HG02798 (cell line): ENCODE data around the gene BBIP1.
"Not testable (repeated sequence)": the region's sequence is repeated elsewhere in the genome, so short reads cannot be mapped to it uniquely, and the experiment has no call there.

ENCODE experiments used
- ATAC-seq: cut with Tn5 transposase; IDR thresholded peaks from one replicate; pipeline ENCODE4 v1.9.1; 2021; ENCODE audit warnings: mild to moderate bottlenecking; ENCODE audit not compliant: unreplicated experiment, poor library complexity

BBIP1 gene

GRCh38 chr10:110927461-110927860 lies 8.5 kb upstream of the BBIP1 start:
- ATAC-seq: no peak

DNA sequence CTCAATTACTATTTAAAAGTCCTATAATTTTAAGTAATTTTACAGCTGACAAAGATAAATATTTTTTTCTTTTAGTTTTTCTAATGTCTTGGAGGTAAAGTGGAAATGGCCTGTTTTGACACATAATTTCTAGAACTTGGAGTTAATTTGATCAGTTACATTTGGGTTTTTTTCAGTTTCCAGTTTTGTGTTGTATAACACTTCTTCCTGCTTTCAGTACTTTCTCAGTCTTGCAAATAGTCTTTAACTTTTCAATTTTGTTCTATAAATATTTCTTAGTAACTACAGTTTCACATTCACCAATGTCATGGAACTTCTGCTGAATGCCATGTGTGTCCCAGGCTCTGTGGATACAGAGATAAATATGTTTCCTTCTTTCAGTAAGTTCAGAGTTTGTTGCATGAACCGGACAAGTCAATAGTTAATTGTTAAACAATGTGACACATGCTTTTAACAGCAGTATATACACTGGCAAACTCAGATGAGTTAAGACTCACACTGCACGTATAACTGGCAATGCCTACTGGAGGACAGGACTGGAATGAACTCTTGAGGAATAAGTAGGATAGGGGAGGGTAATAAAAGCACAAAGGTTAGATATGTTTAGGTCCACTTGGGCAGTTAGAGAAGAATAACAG lies 5.0 kb upstream of the BBIP1 start:
- ATAC-seq: no peak

- peak; percentile 31 for ATAC-seq
These were observed 1.2 kb upstream of the BBIP1 start for GRCh38 chr10:110919971-110920881.

- ATAC-seq: peak; percentile 17
These were observed 460 bp upstream of the BBIP1 start, which contains the start of gene SHOC2 for GRCh38 chr10:110919349-110919931. TSS of gene SHOC2 (plus strand) at chr10:110919604. CDS start at chr10:110964359, 44,755 bp downstream.

GRCh38 chr10:110918269-110918642 lies 724 bp downstream of the BBIP1 start:
- ATAC-seq: no peak

DNA sequence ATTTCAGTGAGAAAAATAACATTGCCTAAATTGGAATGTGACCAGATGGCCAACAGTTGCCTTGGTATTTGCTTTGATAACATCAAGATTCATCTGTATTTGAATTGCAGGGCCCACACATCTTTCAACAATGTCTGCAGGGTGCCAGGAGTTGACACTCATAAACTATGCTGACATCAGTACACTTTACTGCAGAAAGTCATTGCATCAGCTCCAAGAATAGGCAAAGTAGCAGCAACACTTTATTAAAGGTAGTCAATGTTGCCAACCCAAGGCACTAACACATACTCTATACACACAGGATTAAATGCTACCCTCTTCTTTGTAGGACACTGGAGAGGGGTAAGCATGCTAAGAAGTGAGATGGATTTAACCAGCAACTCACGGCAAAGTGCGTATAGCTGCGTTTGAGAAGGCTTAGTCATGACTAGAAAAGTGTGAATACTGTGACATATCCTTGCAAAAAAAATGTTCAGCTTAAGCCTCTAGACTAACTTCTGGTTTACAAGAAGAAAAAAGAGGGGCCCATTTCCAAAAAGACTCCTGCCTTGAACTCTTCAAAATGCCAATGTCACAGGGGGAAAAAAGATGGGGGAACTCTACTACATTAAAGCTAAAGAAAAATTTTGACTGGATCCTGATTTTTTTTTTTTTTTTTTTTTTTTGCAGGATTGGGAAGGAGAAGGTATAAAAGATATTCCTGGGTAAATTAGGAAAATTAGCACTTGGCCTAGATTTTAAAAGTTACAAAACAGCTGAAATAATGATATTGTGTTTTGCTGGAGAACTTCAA lies 2.2 kb downstream of the BBIP1 start:
- no peak for ATAC-seq

DNA sequence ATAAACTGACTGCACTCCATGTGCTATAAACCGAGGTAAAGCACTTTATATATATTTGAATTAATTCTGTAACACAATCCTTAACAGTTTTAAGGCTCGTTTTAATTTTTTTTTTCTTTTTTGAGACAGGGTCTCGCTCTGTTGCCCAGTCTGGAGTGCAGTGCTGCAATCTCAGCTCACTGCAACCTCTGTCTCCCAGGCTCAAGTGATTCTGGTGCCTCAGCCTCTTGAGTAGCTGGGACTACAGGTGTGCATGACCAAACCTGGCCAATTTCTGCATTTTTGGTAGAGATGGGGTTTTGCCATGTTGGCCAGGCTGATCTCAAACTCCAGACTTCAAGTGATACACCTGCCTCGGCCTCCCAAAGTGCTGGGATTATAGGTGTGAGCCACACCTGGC lies 3.4 kb downstream of the BBIP1 start:
- not testable (repeated sequence) for ATAC-seq

DNA sequence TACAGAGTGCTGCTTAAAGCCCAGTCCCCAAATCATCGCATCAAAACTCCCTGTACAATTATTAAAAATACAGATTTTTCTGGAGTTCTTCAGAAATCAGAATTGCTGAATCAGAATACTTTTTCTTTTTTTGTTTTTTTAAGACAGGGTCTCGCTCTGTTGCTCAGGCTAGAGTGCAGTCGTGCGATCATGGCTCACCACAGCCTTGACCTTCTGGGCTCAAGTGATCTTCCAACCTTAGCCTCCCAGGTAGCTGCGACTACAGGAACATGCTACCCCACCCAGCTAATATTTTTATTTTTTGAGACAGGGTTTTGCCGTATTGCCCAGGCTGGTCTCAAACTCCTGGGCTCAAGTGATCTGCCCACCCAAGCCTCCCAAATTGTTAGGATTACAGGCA lies 3.9 kb downstream of the BBIP1 start:
- ATAC-seq: no peak

DNA sequence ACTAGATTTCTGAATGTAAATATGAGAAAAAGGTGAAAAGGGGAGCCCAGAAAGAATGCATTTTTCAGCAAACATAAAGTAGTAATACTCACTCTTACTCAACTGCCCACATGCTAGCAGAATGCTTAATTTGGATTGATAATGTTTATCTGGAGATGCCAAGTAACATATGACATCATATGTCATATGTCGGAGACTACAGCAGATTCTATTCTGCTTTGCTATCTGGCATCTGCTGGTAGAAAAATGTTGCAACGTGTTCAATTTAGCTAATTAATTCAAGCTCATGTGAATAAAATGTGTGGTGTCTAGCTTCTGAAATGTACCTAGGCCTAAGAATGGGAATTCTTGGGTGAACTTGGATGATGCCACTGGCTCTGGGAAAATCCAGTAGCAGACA lies 4.5 kb downstream of the BBIP1 start:
- ATAC-seq: no peak

GRCh38 chr10:110912374-110912773 lies 6.6 kb downstream of the BBIP1 start:
- no peak for ATAC-seq

GRCh38 chr10:110910138-110910537 lies 8.8 kb downstream of the BBIP1 start:
- no peak for ATAC-seq

DNA sequence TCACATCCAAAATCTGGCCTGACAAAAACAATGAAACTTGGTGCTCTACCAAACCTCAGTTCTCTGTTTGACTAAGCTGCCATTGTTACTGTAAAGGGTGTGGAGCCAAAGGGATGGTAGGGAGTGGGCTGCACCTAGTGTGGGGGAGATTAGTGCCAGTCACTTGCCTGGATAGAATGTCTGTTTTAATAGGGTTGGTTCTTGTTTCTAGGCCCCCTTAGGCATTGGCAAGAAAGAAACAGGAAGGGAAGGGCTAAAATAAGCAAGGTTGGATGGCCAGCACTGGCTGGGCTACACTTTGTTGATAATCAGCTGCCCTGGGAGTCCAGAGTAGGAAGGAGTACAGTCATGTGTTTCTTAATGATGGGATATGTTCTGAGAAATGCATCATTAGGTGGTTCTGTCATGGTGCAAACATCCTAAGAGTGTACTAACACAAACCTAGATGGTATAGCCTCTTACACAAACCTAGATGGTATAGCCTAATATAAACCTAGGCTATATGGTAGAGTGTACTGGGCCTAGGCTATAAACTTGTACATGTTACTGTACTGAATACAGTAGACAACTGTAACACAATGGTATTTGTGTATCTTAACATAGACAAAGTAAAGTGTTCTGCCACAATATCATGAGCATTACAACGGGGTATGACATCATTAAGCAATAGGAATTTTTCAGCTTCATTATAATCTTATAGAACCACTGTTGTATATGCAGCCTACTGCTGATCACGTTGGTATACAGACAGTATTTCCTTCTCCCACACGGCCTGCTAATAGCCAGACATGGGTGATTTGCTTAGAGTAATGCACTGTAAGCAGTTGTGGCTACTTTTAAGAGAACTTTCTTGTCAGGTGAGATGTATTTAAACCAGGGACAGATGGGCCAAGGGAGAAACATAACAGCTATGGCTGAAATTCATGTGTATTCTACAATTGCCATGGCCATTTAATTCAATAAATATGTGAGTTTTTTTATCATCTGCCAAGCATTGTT lies 15.4 kb downstream of the BBIP1 start:
- ATAC-seq: no peak

GRCh38 chr10:110901954-110902819 lies 16.8 kb downstream of the BBIP1 start:
- ATAC-seq: no peak

- no peak for ATAC-seq
These were observed 18.0 kb downstream of the BBIP1 start for GRCh38 chr10:110900983-110901382.

DNA sequence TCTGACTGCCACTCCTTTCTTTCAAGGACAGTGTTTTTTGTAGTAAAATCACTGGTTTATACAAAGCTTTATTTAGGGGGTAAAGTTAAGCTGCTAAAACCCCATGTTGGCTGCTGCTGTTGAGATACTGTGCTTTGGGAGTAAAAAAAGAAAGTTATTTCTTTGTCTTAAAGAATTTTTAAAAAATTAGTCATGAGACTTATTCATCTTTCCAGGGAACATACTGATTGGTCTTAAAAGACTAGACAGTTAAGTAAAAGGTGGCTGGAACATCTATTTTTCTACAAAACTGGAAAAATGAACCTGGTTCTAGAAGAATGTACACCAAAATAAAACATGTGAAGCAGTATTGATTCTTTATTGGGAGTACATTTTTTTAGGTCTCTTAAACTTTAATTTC lies 20.6 kb downstream of the BBIP1 start:
- no peak for ATAC-seq

DNA sequence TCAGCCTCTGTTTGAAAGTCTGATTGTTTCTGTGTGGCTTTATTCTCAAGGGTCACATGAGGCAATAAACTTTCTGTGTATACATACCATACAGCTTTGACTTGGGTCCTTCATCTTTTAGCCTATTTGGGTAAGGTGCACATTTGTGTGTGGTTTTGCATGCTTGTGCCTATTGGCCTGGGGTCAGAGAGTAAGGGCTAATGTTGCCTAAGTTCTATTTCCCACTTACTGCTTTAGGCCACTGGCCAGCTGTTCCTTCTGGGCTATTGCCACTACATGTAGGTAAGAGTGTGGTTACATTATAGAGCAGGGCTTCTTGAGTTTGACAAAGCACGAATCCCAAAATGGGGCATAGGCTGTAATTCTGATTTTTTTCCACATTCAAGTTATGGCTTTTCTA lies 21.8 kb downstream of the BBIP1 start:
- ATAC-seq: no peak

- ATAC-seq: peak; percentile 79
These were observed 25.3 kb downstream of the BBIP1 start for GRCh38 chr10:110893559-110894179.
